ENCODE results near the gene GNA12.

DNA sequence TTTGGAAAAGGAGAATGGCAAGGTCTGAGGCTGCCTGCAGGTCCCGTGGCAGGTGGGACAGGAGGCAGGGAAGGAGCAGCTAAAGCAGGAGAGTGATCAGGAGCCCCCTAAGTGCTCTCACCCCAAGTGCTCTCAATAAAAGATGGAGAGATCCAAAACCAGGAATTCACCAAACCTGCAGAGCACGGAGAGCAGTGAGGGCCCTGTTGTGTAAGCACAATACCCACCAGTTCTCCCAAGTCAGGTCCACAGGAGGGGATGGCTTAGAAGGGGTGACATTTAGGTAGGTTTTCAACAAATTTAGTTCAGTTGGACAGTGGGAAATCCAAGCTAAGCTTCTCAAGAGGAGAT, 40.8 kb downstream of the GNA12 start:
- TF ChIP-seq CTCF (IDR thresholded peaks at IDR 0.05) (no peak), POLR2A (IDR thresholded peaks at IDR 0.05) (no peak)
